ENCODE results near the gene OR52L1.
"Not testable (repeated sequence)": the region's sequence is repeated elsewhere in the genome, so short reads cannot be mapped to it uniquely, and the experiment has no call there.

Gene OR52L1

GRCh38 chr11:5986885-5987284 lies at the start of gene OR52L1:
Gene OR52L1, minus strand, starts transcription at chr11:5986985. Its CDS starts 55 bp downstream, at chr11:5986930.
- no peak for DNase-seq

- no peak for DNase-seq
These were observed 44.1 kb upstream of the OR52L1 start, which contains the start of gene OR56A1 for GRCh38 chr11:6030708-6031405. Gene OR56A1, minus strand, starts transcription at chr11:6030758. Its CDS starts 3,066 bp downstream, at chr11:6027692.

- DNase-seq = no peak
These were observed 40.7 kb upstream of the OR52L1 start for GRCh38 chr11:6027501-6027900.

DNA sequence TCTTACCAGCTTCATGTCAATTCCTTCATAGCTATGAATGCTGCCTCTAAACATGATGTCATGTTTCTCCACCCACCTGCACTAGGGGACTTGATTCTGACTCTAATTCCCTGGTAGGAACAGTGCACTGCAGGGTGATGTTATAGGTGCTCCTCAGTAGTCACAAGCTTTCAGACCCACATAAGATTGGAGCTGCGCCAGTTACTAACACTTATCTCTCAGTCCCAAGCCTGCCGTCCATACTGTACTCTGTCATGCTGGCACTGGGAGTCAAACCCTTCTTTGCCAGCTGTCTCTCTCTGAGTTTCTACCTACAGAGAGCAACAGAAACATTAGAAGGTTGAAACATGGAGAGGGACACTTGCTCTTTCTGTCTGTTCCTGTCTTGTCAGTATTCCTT lies 38.3 kb upstream of the OR52L1 start:
- no peak for DNase-seq

DNA sequence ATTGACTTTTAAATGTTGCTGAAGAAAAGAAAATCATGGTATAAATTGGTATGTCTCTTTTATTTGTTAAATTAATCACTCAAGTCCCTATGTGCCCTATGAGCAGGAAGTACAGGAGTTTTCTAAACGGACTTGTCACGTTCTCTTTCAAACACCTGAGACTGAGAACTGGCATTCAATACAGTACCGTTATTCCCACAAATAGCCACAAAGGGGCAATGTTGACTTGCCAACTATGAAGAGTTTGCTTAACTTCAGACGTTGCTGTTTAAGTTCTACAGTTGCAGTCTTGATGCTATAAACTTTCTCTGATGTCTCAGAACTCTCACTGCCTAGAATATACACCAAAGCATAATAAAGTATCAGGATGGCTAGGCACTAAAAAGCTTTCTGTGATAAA lies 36.2 kb upstream of the OR52L1 start:
- no peak for DNase-seq

DNA sequence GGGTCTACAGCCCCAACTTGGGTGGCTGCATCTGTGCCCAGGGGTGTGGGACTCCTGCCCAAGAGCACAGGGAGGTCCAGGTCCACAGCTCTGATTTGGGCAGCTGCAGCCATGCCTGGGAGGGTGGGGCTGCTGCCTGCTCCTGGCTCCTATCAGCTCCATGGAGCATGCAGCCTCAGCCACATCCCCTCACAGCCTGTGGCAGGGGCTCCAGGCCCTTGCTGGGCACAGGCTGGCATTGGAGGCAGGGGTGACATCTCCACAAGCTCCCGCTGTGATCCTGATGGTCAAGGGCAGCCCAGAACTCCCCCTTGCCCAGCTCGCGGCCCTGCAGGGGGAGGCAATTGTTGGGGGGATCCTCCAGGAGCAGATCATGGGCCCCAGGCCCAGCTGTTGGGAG lies 26.3 kb upstream of the OR52L1 start:
- DNase-seq = no peak

GRCh38 chr11:6012035-6012668 lies 25.4 kb upstream of the OR52L1 start:
- DNase-seq = no peak

DNA sequence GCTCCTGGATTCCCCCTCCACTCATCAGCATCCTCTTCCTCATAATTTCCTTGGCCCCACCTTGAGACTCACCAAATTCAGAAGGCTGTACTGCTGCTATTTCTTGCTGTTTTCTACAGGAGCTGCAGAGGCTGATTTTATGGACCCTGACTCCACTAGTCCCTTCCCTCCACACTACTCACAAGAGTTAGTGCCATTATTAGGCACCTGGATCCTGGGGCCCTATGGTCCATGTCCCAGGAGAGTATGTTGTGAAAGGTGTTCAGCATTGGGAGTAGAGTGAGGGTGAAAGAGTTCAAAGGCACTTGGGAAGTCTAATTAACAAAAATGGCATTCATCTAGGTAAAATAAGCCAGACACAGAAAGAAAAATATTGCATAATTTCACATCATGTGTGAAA lies 20.1 kb upstream of the OR52L1 start, which contains the start of gene OR56A4:
TSS of gene OR56A4 (minus strand) at position 101 of the 400 bp plus-strand sequence. CDS start 3,954 bp downstream, outside the sequence.
- no peak for DNase-seq

- DNase-seq = no peak
These were observed 19.6 kb upstream of the OR52L1 start for GRCh38 chr11:6006395-6006794.

GRCh38 chr11:6002202-6002699 lies 15.5 kb upstream of the OR52L1 start:
- DNase-seq = no peak

GRCh38 chr11:5994791-5995190 lies 8.0 kb upstream of the OR52L1 start:
- no peak for DNase-seq

- DNase-seq = no peak
These were observed 5.9 kb upstream of the OR52L1 start for GRCh38 chr11:5992604-5993251.

DNA sequence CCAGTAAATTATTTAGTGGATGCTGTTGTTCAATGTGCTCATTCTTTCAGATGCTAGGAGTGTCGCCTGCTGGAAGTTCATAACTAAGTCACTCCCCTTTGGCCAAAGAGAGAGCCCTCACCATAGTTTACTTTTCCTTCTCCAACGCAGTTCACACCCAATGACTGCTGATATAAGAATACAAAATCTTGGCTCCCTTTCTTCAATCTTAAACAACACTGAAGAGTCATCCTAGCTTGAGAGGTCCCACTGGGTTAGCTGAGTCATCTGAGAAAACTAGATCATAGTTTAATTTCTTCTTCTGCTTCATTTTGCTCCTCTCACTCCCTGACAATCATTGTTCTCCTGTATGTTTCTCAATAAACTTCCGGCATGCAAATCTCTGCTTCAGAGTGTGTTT lies 5.4 kb upstream of the OR52L1 start:
- DNase-seq = no peak

- no peak for DNase-seq
These were observed 2.4 kb upstream of the OR52L1 start for GRCh38 chr11:5989203-5989602.

DNA sequence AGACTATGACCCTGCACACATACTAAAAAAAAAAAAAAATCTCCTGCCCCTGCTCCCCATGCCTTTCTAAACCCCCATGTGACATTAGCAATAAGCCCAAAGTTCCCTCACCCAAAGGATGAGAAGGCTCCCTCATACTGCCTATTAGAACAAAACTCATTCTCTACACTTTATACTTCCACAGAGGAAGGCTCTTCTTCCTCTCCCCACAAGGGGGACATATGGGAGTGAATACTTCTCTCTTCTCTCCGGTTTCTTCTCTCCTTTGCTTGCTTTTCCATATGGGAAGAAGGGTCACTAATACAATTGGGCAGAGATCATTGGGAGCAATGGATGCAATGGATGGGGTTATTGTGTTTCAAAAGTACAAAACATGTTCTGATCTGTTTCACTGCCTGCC lies 3.3 kb downstream of the OR52L1 start:
- no peak for DNase-seq

- DNase-seq = no peak
These were observed 13.3 kb downstream of the OR52L1 start for GRCh38 chr11:5973530-5973929.

DNA sequence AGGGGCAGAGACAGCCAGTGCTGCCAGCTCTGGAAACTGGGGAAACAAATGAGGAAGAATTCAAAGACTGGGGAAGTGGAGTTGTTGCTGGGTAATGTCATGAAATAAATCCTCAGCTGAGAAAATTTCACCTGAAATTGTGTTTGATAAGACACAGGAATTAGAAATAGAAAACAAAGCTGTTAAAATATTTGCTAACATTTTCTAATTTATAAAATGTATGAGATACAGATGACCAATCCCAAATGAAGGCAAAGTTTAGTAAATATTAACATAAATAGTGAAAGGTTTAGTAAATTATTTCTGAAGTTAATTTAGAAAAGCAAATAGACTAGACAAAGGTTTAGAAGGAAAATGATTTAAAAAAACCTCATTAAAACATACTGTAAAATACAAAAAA lies 18.4 kb downstream of the OR52L1 start, which contains the start of gene OR56A5:
TSS of gene OR56A5 (minus strand) at position 101 of the 400 bp plus-strand sequence. CDS start at position 101, 0 bp downstream.
- no peak for DNase-seq

GRCh38 chr11:5967708-5968107 lies 19.1 kb downstream of the OR52L1 start:
- DNase-seq = no peak

DNA sequence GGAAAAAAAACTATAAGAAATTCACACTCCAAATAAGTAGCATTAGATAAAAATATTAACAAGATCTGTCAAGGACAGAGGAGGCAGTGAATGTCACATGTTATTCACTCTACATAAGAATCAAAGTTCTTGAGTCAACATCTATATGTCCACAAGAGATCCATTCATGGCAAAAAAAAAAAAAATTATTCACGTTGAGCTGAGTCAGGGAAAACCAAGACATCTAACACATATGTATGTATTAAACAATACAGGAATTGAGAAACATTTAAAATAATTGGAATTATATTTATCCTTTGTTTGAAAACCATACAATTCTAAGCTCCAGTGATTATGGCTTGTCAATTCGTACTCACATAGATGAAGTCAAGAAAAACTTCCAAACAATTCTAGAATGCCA lies 19.8 kb downstream of the OR52L1 start:
- no peak for DNase-seq

- not testable (repeated sequence) for DNase-seq
These were observed 26.0 kb downstream of the OR52L1 start for GRCh38 chr11:5960704-5961320.

- DNase-seq = no peak
These were observed 31.2 kb downstream of the OR52L1 start for GRCh38 chr11:5955586-5955985.

DNA sequence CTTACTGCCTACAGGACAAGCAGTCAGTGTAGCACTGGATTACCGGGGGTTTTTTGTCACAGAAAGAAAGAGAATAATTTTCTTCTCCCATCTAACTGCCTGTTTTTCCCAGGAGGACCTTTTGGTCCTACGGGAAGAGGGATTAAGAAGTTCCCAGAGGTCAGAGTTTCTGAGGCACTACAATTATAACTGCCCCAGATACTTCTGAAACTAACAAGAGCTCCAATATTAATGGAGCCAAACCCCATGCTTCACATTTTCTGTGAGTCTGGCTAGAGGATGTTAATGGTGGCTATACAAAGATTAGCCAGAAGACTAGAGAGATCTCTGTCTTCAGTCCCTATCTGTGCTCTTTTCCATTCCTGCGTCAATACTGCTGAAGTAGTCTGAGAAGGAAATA lies 44.8 kb downstream of the OR52L1 start, which contains the start of gene OR56A3:
TSS of gene OR56A3 (plus strand) at position 301 of the 400 bp plus-strand sequence. CDS start 5,096 bp downstream, outside the sequence.
- DNase-seq = no peak

DNA sequence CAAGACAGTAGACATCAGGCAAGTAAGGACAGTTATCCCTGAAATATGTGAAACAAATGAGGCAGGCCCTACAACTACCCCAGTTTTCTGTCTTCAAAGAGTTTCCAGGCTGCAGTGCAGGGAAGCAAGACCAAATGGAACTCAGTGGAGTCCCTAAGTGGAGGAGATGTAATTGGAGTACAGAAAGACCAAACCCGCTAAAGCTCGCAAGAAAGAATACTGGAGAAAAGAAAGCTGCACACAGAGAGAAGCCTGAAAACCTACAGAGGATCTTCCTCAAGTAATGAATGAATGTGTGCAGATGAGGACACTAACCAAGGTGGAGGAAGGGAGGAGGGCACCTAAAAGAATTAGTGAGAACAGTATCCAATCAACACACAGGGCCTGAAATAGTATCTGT lies 46.0 kb downstream of the OR52L1 start:
- DNase-seq = no peak
